Measurements from ENCODE around the gene TBX18.

The TBX18 gene
- 0.10 to 0.17 reads per million in 2 donors for total RNA-seq

DNA sequence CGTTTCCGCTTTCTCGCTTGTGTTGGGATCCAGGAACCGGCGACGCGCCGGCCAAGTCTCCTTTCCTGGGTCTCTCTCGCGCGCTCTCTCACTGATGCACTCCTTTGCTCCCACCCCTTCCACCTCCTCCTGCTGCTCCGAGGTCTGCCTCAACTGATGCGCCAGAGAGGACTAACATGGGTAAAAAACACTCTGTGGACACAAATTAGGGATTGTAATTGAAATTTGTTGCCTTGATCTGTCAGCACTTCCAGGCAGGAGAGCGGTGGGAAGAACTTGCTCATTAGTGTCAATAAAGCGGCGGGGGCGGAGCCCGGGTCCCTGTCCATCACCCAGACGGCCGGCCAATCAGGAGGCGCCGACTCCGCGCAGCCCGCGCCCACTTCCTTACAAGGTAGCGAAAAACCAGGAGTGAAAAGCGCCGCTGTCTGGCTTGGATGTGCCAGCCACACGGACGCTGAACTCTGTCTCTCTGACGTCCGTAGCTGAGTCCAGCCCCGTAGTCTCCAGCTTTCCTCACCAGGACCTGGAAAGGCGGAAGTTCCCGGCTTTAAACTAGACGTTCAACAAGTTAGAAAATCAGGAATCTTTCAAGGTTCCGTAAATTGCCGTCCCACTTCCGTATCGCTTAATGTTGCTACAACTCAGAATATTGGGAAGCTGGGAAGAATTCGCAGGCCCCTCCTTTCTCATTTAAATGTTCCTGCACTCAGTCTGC, at the start of gene TBX18:
Gene TBX18 (minus strand): TSS at position 267 of the 718 bp plus-strand sequence. CDS start 417 bp downstream, outside the sequence.
- DNase-seq, result no peak

DNA sequence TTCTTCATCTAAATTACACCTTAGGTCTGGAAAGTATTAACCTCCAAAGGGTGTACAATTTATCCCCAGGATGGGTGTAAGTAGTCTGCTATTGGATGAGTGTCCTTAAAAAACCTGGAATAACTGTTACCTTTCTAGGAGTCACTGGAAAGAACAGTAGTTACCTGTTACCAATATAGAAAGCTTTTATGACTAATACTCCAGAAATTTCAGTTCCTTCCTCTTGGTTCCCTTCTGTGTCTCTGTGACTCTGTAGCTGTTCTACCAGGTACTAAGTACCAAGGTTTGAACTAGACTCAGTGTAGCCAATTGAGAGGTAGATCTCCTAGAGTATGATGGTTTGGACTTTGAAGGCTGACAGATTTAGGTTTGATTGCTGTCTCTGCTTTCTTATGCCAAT, 47.0 kb upstream of the TBX18 start:
- DNase-seq, result no peak

DNA sequence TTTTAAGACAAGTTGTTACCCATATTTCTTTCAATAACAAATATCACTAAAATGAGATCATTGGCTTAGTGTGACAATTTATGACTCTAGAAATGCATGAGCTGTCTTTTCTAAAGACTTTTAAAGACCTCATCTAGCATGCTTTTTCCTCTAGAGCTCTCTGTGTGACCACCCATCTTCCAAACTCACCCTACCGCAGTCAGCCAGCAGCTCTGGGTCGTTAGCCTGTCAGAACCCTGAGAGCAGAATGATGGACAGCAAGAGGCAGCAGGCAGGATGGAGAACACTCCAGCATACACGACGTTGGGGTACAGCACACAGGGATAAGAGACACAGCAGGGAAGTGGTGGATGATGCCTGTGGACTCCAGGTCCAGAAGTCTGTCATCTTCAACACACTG, 45.1 kb upstream of the TBX18 start:
- DNase-seq, result no peak

DNA sequence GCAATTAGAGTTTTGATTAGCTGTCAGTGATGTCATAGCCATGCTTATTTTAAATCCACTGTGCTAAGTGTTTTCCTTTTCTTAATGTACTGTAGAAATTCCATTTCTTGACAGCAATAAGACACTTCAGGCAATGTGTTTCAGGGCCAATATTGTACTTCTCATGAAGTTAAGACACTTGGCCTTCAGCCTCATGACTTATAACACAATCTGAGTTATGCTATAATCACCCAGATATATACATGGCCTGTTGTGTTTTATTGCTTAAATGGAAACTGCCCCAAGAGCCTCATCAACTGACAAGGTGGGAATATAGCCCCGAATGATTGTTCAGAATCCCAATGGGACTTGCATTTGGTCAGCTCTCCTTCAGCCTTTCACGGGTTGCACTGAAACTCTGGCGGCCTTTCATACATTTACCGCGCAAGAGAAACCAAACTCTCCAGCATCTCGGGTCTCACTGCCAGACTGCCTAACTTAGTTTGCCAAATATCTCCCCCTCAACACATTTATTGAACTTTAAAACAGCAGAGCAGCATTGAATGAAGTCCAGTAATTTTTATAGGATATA, 44.2 kb upstream of the TBX18 start:
- no peak for DNase-seq

DNA sequence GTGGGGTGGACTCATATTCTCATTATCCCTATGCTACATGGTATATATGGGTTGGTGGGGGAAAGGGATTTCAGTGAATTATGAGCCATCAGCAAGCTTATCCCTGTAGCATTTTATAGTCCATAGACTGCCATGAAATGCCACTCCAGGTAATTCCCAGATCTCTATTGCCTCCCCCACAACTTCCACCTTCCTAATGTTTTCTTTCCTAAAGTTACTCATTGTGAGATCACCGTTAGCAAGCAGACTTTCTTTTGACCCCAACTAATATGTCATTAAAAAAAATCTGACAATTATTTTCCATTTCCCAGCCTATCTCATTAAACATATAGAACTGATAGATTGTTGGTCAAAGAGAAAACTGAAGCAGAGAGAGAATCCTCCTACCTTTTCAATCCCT, 40.7 kb upstream of the TBX18 start:
- DNase-seq, result no peak

DNA sequence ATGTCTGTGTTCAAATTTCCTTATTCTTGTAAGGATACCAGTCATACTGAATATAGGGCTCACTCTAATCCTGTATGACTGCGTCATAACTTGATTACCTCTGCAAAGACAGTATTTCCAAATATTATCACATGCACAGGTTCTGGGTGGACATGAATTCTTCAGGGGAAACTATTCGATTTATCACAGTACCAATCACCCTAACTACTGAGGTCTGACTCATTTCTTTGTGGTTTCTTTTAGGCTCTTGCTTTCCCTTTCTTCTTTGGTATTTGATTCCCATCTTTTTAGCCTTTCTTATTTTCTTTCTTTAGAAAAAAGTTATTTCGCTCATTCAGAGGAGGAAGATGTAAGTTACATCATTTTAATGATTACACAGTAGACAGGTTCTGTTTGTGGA, 40.3 kb upstream of the TBX18 start:
- DNase-seq, result no peak

DNA sequence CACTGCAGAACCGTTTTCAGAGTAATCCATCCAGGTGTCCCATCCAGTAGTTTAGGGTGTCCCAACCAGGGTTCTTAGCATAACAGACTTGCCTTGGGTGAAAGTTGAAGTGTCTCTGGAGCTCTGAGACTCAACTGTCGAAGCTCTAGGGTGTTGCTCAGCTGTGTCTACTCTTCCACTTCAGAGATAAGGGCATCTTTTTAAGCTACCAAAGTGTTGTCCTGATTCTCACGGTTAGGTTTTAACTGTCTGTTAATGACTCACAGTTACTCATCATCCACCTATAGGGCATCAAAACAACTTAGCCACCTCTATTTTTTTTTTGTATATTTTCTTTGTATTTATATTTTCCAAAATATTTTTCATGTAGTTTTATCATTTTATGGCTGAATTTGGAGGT, 36.9 kb upstream of the TBX18 start:
- DNase-seq, result no peak

DNA sequence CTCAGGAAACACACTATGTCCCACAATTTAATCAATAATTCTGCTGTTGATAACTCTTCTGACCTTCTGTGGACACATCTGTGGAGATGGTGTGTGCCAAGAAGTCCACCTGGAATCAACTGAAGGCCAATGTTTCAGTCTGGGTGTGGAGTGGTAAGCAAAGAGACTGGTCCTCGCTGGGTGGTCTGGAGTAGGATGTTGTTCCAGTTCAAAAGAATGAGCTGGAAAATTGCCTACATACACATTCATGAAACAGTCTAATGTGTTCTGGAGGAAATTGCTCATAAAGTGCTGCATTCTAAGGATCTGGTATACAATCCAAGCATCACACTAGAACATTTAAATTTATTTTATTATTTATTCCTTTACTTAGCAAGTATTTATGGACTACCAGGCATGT, 33.9 kb upstream of the TBX18 start:
- no peak for DNase-seq

DNA sequence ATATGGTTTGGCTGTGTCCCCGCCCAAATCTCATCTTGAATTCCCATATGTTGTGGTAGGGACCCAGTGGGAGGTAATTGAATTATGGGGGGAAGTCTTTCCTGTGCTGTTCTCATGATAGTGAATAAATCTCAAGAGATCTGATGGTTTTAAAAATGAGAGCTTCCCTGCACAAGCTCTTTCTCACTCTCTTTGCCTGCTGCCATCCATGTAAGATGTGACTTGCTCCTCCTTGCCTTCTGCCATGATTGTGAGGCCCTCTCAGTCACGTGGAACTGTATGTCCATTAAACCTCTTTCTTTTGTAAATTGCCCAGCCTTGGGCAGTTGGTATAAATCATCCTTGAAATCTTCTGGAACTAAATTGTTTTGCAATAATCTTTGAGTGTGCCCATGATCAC, 31.9 kb upstream of the TBX18 start:
- DNase-seq, result no peak

DNA sequence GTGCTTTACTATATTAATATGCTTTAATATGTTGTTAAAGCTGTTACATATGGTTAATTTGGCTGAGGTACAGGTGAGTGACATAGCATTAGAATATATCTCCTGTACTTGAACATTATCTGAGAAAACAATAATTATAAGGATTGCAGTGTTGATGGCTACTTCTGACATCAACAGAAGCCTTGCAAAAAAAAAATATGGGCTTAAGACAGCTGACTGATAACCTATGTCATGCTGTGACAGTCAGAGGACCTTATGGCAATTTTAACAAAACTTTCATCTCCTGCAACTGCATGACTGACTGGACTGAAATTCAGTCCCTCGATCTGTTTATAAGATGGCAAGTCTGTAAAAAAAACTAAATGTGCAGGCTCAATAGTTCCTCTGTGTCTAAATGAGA, 27.5 kb upstream of the TBX18 start:
- DNase-seq, result no peak

DNA sequence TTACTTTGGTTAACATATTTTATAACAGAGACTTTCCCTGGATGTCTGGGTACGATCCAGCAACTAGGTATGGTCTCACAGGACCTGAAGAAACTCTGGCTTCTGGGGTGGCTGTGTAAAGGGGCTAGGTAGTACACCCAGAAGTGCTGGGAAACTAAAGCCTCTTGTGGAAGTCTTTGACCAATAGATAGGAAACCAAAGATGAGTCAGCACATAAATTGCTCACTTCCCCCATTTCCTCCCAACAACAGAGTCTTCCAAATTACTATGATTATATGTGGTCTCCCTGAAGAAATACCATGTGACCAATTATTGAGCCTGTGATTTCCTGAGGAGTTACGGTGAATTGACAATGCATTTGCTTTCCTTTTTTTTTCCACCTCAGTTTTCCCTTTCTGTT, 26.8 kb upstream of the TBX18 start:
- no peak for DNase-seq

DNA sequence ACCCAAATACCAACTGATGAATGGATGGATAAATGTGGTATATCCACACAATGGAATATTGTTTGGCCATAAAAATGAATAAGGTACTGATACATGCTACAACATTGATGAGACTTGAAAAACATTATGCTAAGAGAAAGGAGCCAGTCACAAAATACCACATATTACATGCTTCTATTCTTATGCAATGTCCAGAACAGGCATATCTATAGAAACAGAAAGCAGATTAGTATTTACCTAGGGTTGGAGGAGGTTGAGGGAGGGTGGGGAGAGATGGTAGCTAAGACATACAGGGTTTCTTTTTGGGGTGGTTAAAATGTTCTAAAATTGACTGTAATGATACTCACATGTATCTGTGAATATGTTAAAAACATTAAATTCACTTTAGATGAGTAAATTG, 24.8 kb upstream of the TBX18 start:
- no peak for DNase-seq

DNA sequence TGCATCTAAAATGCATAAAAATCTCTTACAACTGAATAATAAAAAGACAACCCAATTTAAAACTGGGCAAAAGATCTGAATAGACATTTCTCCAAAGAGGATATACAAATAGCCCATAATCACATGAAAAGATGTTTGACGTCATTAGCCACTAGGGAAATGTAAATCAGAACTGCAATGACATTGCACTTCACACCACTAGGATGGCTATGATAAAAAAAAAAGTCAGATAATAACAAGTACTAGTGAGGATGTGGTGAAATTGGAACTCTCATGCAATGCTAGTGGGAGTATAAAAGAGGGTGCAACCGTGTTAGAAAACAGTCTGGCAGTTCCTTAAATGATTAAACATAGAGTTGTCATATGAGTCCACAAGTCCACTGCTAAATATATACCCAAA, 24.3 kb upstream of the TBX18 start:
- no peak for DNase-seq

DNA sequence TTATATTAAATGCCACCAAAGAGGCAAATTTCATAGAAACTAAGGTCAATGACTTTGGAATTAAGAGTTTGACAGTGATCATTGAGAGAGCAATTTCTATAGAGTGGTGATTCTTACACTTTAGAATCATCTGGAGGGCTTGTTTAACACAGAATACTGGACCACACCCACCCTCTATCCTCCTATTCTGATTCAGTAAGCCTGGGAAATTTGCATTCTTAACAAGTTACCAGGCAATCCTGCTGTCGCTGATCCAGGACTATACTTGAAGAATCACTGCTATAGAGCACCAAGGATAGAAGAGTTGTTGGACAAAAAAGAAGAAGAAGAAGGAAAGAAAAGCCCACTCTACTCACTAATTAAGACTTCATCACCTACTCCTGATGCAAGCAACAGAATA, 21.3 kb upstream of the TBX18 start:
- no peak for DNase-seq

DNA sequence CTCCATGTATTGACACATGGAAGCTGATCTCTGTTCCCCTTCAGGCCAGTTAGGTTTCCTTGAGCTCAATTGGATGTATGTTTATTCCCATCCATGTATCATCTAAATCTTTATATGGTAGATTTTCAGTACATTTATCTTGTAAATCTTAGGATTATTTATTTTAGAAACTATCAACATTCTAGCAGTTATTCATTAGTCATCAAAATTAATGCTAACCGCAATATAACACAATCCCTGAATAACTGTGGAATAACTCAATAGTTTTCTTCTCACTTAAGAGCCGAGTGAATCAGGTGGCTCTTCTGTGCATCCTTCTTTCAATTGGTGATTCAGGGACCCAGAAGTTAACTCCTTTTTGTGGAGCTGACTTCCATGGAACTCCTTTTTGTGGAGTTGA, 15.5 kb upstream of the TBX18 start:
- no peak for DNase-seq

DNA sequence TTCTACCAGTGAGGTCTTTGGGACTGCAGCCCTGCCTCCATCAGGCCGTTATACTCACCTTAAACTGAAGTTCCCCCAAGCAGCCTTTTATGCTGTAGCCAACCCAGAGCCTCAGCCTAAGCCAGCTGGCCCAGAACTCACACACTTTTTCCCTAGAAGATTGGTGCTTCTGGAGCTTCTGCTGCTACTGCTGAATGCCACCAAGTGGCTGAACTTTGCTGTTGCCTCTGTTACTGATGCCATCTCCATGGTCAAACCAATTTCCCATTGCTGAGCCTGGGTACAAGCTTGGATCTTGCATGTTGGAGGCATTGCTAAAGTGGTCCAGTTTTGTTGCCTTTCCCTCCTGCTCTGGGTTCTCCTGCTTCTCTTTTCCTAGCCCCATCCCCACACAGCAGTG, 15.0 kb upstream of the TBX18 start:
- DNase-seq, result no peak

DNA sequence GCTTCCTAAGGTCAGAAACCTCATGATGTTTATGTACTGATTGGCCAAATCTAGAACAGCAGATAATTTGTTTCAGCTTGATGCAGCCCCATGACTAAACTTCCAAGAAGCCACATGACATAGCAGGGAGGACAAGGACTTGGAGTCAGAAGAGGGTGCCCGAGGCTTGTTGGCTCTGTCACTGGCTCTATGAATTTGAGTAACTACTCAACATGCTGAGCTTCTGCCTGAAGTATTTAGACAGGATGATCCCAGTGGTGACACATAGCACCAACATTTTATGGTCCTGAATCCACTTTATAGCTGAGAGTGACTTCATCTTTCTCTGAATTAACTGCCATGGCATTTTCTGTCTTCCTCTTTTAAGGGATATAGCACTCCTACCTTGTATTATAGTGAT, 13.5 kb upstream of the TBX18 start:
- DNase-seq, result no peak

DNA sequence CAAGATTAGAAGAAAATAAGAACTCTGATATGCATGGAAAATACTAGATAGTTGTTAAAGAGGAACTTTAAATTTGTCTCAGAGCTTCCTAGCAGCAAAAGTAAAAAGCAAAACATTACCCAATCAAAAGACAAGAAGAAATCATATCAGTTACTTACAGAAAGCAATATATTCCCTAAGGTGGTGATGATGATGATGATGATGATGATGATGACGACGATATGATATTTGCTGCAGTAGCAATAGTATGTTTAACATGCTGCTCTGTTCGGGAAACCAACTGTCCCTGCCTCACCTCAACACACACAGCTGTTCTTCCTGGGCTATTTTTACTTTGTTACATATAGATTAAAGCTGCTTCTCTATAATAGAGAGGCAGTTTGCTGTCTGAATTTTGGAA, 12.0 kb upstream of the TBX18 start:
- DNase-seq, result no peak

DNA sequence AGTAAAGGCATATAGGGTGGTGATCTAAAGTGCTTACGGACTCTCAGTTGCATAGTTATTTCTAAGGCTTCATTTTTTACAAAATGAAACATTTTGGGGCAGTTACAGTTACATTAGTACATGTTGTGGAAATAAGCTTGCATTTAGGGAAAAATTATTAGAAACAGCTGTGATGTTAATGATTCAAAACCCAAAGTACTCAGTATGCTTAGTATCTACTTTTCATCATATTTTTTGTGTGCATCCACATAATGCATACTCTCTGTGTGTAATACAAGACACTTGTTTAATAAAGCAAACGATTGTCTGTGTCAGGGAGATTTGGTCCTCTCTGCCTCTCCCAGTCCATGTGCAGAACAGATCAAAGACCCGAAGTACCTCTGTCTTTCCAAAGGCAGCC, 11.4 kb upstream of the TBX18 start:
- DNase-seq, result no peak

DNA sequence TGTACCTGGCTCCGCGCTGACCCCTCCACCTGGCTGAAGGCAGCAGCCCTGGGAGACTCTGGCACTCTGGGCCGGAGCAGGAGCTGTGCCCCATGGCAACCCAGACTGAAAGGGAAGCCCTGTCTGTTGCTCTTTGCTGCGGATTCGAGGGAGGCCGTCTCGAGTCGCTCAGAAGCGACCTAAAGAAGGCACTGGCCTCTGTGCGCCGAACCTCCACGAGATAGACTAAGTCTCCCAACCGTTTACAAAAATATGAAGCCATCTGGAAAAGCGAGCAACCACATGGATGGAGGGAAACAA, 10.5 kb upstream of the TBX18 start:
- no peak for DNase-seq

DNA sequence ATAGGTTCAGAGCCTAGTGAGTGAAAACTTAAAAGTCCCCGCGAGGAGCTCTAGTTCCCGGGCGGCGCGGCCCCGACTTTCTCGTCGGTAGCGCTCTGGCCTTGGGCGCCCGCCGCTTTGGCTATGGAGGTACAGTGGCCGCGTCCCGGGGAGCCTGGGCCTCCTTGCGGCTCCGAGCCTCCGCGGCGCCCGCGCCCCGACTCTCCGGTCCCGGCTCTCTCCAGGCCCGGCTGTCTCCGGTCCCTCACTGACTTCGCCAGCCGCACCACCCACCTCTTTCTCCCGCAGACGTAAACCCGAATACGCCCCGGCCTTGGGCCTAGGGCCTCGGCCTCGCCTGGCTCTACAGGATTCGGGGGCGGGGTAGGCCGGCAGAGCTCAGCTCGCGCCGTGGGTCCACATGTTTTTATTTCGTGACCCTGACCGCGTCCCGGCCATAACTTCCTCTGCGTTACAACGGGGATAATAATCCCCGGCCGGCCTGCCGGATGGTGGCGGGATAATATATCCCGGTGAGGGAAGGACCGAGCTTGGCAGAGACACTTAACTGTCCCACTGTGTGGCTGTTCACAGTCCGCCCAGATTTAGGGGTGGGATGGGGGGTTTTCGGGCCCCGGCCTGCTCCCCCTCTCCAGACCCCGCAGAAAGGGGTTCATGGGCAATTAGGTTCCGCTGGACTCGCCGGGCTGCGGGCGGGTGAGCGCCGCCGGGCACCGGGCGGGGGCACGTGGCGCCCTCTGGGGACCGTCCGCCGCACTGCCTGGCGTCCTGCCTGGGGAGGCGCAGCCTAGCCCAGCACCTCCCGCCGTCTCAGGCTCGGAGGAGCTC, 10.0 kb upstream of the TBX18 start:
- no peak for DNase-seq

DNA sequence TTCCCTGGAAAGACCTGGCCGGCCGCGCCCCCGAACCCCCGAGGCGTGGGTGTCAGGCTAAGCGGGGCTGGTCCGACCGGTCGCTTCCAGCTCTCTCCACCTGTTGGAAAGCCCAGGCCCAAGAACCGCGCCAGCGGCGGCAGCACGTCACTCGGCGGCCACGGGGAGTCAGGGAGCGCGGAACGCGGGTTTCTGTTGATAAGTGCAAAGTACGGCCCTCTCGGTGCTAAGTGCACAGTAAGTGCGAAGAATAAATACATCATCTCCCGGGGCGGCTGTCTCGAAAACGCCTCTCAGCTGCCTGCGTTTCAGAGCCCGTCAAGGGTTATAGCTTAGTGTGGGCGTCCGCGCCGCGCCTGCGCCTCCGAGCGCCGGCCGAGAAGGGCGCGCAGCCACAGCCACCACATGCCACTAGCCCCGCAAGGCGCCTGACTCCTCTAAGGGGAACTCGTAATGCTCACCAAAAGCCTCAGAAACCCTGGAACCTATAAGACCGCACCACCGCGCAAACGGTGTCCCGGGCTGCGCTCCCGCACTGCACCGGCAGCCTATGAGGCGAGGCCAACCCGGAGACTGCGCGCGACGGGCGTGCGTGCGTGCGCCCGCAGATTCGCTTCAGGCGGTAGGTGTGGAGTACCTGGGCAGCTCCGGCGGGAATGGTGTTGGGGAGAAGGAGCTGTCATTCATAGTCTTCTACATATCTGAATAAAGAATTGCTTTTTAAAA, 9.2 kb upstream of the TBX18 start:
- DNase-seq, result no peak

DNA sequence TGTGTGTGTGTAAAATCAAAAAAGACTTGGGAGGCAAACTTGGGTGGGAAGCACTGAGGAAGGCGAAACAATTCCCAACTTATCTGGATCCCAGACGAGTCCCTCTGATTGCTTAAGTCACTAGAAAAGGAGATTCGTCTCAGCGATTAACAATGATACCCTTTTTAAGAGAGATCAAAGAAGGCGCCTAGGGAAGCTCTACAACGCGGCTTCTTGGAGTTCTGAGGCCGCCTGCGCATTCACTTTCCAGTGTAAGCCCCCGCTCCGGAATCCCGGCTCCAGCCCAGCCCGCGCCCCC, 8.7 kb upstream of the TBX18 start:
- DNase-seq, result no peak
